Common myeloid progenitor, CD34-positive (primary cell): ENCODE data around the gene CCDC142.

Source experiments
- CTCF ChIA-PET: fragments of 350-600 bp; sonication (Branson Sonifier 250); formaldehyde crosslinking; loops from one replicate; lab custom pipeline; 2021; ENCODE audit warnings: antibody characterized with exemption; lab: Charles Lee
- POLR2A ChIA-PET: fragments of 350-600 bp; sonication (Branson Sonifier 250); formaldehyde crosslinking; loops from one replicate; lab custom pipeline; 2021; ENCODE audit warnings: antibody characterized with exemption; lab: Charles Lee
- DNase-seq, 3 donors: peaks; one replicate each; pipeline versions ENCODE4 v3.0.0 to v3.0.0-alpha.2; 2013
- H3K27ac ChIP-seq, 2 experiments: 1 replicate in 1 of 2; 2 replicates in 1 of 2; pipeline ENCODE4 v1.7.0; 2013; ENCODE audit warnings: inconsistent platforms in 2 of 2, low read length in 2 of 2, mild to moderate bottlenecking in 2 of 2, low read depth in 1 of 2, moderate library complexity in 1 of 2; ENCODE audit not compliant: severe bottlenecking in 2 of 2, insufficient read depth in 1 of 2, poor library complexity in 1 of 2
- H3K27me3 ChIP-seq, 5 experiments: replicated peaks in 2 of 5; 1 replicate in 3 of 5; 2 replicates in 2 of 5; pipeline versions ENCODE4 v1.6.1 to v1.7.0; 2013; ENCODE audit warnings: low read length in 4 of 5, mild to moderate bottlenecking in 2 of 5, moderate library complexity in 2 of 5, inconsistent platforms in 1 of 5; ENCODE audit not compliant: insufficient read depth in 5 of 5, control insufficient read depth in 4 of 5
- H3K36me3 ChIP-seq, 4 experiments: 1 replicate in 2 of 4; 2 replicates in 2 of 4; pipeline versions ENCODE4 v1.6.1 to v1.7.0; 2013; ENCODE audit warnings: low read length in 3 of 4, control low read depth in 1 of 4, mild to moderate bottlenecking in 1 of 4; ENCODE audit not compliant: control insufficient read depth in 4 of 4, insufficient read depth in 4 of 4
- H3K4me1 ChIP-seq, 4 experiments: 1 replicate in 3 of 4; 2 replicates in 1 of 4; pipeline versions ENCODE4 v1.6.1 to v1.7.1; 2013; ENCODE audit warnings: low read length in 3 of 4, mild to moderate bottlenecking in 3 of 4, control low read depth in 1 of 4, inconsistent platforms in 1 of 4, moderate library complexity in 1 of 4; ENCODE audit not compliant: control insufficient read depth in 4 of 4, insufficient read depth in 4 of 4; ENCODE audit errors: control extremely low read depth in 1 of 4
- H3K4me3 ChIP-seq, 7 experiments: 1 replicate in 4 of 7; 2 replicates in 3 of 7; pipeline versions ENCODE4 v1.5.1 to v1.7.0; 2013; ENCODE audit warnings: mild to moderate bottlenecking in 7 of 7, low read length in 6 of 7, moderate library complexity in 6 of 7, inconsistent platforms in 2 of 7, low read depth in 2 of 7, control low read depth in 1 of 7; ENCODE audit not compliant: insufficient read depth in 4 of 7, control insufficient read depth in 1 of 7; ENCODE audit errors: extremely low read depth in 1 of 7
- H3K9me3 ChIP-seq, 5 experiments: 1 replicate in 4 of 5; 2 replicates in 1 of 5; pipeline versions ENCODE4 v1.6.1 to v1.7.1; 2013; ENCODE audit warnings: low read length in 4 of 5, mild to moderate bottlenecking in 2 of 5, inconsistent platforms in 1 of 5, low read depth in 1 of 5, moderate library complexity in 1 of 5; ENCODE audit not compliant: control insufficient read depth in 4 of 5, insufficient read depth in 2 of 5; ENCODE audit errors: control extremely low read depth in 1 of 5
- WGBS: methylation state at CpG from one replicate; pipeline ENCODE4 v1.1.5; 2013; ENCODE audit not compliant: insufficient coverage; 5-methylcytosine and 5-hydroxymethylcytosine counted together

The CCDC142 gene

DNA sequence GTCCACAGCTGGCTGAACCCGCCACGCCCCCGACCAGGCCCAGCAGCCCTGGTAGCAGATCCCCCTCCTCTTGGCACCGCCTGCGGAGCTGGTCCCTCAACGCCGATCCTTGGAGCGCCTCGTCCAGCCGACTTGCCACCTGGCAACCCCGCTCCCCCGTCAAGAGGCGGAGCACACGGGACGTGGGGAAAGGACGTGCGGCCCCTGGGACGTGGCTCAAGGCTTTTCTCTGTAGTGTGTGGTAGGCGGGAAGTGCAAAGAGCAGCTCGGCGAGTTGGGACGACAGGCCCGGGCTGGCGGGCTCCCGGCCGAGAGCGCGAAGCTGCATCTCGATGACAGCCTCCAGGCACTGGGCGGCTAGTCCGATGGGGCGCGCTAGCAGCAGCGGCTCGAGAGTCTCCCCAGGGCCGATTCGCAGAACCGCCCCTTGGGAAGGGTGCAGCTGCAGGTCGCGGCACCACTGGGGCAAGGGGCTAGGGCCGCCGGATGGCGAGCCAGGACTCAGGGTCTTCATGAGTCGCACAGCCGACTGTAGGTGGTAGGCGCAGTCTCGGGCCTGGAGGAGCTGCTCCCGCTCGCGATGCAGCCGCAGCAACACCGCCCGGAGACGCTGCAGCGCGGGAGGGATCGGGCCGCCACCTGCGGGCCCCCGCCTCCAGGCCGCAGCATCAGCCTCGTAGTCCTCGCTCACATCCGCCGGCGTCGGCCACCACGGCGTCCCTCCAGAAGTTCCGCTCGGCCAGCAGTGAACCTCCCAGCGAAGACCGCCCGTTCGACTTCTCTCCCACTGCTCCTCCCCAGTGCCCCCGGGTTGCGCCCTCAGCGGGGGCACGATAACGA lies 617 bp downstream of the CCDC142 start:
- WGBS: 3% methylated on average over 76 of the region's 80 CpGs
- Histone ChIP-seq H3K4me1 (peaks cover 4 to 33% (median 23%) of the 10 kb centered on the region in 4 experiments), H3K27ac (peak overlapping the region; percentile 61 to 81), H3K4me3 (peak overlapping the region; percentile 88 to 100 (median 94)), H3K9me3 (no peaks in the 10 kb centered on the region), H3K27me3 (no peaks in the 10 kb centered on the region), H3K36me3 (peaks cover 6 to 22% (median 15%) of the 10 kb centered on the region in 4 experiments)
- ChIA-PET CTCF (interaction anchor here (0.8 to 7.6 kb wide), 26 partner anchors 8 to 118 kb away, joined by 3 to 75 read pairs (median 5); partner anchors contain the start of genes INO80B, MRPL53, TLX2 and WBP1), POLR2A (interaction anchor here (2.2 to 2.8 kb wide), 3 partner anchors 9 to 48 kb away, joined by 13 to 16 read pairs (median 15); partner anchors contain the start of genes AUP1, HTRA2, MRPL53 and WBP1)
- DNase-seq: peak in 1 of 3 donors; percentile 67

DNA sequence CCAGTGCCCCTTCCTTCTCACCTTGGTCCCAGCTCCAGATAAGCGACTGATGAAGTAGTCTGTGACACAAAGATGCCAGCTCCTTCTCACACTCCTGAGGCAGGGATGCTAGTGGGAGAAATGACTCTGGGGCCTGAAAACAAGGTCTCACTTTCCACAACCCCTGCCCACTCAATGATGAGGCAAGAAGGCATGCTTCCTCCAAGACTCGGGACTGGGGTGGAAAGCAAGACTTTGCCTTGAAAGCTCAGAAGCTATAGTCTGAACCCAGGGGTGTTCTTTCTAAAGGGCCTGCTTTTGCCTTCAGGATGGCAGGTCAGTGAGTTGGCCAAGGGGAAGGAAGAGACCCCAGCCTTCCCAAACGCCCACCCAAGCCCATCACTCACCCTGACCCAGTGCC lies 1.4 kb downstream of the CCDC142 start:
- Histone ChIP-seq H3K4me1 (peaks cover 4 to 37% (median 23%) of the 10 kb centered on the region in 4 experiments), H3K4me3 (peak overlapping the region; percentile 88 to 100 (median 94)), H3K9me3 (no peaks in the 10 kb centered on the region), H3K27me3 (no peaks in the 10 kb centered on the region), H3K36me3 (peaks cover 5 to 22% (median 17%) of the 10 kb centered on the region in 4 experiments), H3K27ac (peak overlapping the region in 1 of 2 experiments; percentile 81)
- POLR2A ChIA-PET: interaction anchor here (2.4 to 2.8 kb wide), 2 partner anchors 9 to 24 kb away, joined by 13 to 16 read pairs; partner anchors contain the start of genes MRPL53 and WBP1
- CTCF ChIA-PET: interaction anchor here (0.9 to 7.6 kb wide), 9 partner anchors 8 to 106 kb away, joined by 3 to 75 read pairs (median 5); partner anchors contain the start of genes INO80B, MRPL53 and WBP1
- DNase-seq: no peak
- 100% methylated on average over 1 of the region's 3 CpGs for WGBS

- WGBS: 91% methylated on average over 4 of the region's 5 CpGs
- no peak overlapping the region for H3K27ac ChIP-seq
- POLR2A ChIA-PET: interaction anchor here (1.2 kb wide), 1 partner anchor 17 kb away, joined by 5 read pairs; the partner anchor contains the start of gene WBP1
- CTCF ChIA-PET: interaction anchor here (0.9 to 3.9 kb wide), 11 partner anchors 8 to 113 kb away, joined by 3 to 39 read pairs (median 4); partner anchors contain the start of genes CCDC142, INO80B, LBX2 and TTC31
- no peak for DNase-seq
- no peak overlapping the region for H3K4me3 ChIP-seq
- no peaks in the 10 kb centered on the region for H3K9me3 ChIP-seq
- H3K4me1 ChIP-seq: peaks cover 7 to 39% (median 21%) of the 10 kb centered on the region in 4 experiments
- H3K36me3 ChIP-seq: peaks cover 2 to 26% (median 23%) of the 10 kb centered on the region in 4 experiments
- H3K27me3 ChIP-seq: no peaks in the 10 kb centered on the region
Observed at GRCh38 chr2:74474899-74475298, 7.9 kb downstream of the CCDC142 start.

GRCh38 chr2:74474481-74474880 lies 8.3 kb downstream of the CCDC142 start:
- ChIA-PET POLR2A (interaction anchor here (1.2 kb wide), 1 partner anchor 17 kb away, joined by 5 read pairs; the partner anchor contains the start of gene WBP1), CTCF (interaction anchor here (1.0 to 3.9 kb wide), 5 partner anchors 9 to 113 kb away, joined by 3 to 39 read pairs (median 12); partner anchors contain the start of genes CCDC142, LBX2 and TTC31)
- DNase-seq: no peak
- peaks cover 7 to 39% (median 21%) of the 10 kb centered on the region in 4 experiments for H3K4me1 ChIP-seq
- H3K27me3 ChIP-seq: no peaks in the 10 kb centered on the region
- 92% methylated on average over 4 of the region's 6 CpGs for WGBS
- no peaks in the 10 kb centered on the region for H3K9me3 ChIP-seq
- H3K36me3 ChIP-seq: peaks cover 2 to 26% (median 23%) of the 10 kb centered on the region in 4 experiments
- no peak overlapping the region for H3K27ac ChIP-seq
- no peak overlapping the region for H3K4me3 ChIP-seq

GRCh38 chr2:74472945-74473258 lies 9.9 kb downstream of the CCDC142 start:
- CTCF ChIA-PET: interaction anchor here (0.7 to 3.9 kb wide), 10 partner anchors 10 to 223 kb away, joined by 3 to 39 read pairs (median 4); partner anchors contain the start of genes CCDC142, INO80B, TTC31 and WBP1
- DNase-seq: no peak
- H3K27me3 ChIP-seq: no peaks in the 10 kb centered on the region
- H3K4me1 ChIP-seq: peaks cover 7 to 39% (median 21%) of the 10 kb centered on the region in 4 experiments
- peaks cover 2 to 25% (median 19%) of the 10 kb centered on the region in 4 experiments for H3K36me3 ChIP-seq
- POLR2A ChIA-PET: interaction anchor here (0.6 to 2.9 kb wide), 4 partner anchors 9 to 81 kb away, joined by 3 to 13 read pairs (median 8); partner anchors contain the start of genes CCDC142, INO80B, TTC31 and WBP1
- H3K4me3 ChIP-seq: peak overlapping the region; percentile 40 to 93 (median 87)
- no peaks in the 10 kb centered on the region for H3K9me3 ChIP-seq
- peak overlapping the region; percentile 78 to 84 for H3K27ac ChIP-seq
- 0% methylated on average over 4 of the region's 7 CpGs for WGBS

DNA sequence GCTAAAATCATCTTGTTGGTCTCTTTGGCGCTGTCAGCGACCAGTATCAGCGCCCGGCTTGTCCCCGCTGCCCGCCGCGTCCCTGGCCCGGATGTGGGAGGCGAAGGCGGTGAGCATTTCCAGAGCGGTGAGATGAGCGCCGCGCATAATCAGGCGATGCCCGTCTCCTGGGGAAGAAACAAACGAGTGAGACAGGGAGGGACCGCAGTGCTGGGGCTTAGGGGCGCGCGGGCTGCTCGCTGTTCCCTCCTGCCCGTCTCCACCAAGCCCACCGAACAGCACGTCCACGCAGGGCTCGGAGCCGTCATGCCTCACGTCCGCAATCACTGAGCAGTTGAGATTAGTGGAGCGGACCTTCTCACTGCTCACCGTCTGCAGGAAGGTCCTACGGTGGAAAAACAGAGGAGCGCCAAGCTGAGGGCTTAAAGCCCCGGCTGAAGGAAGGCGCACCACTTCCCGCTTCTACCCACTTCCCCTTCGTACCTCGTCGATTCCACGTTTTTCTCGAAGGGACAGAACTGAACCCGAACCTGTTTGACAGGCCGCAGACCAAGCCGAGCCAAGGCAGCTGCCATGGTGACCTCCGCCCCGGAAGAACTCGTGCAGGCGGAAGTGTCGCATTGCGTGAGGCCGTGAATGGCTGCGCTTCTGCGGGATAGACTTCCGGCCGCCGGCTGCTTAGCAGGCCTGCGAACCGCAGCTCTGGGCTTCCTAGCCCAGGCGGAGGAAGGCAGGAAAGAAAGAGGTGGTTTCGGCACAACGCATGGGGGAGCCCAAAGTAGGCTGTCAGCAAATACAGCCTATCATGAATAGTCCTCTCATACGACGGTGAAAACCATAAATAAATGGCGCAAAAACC lies 10.5 kb downstream of the CCDC142 start, which contains the start of gene MRPL53:
Gene MRPL53, minus strand, starts transcription at position 595 of the 859 bp plus-strand sequence. Its CDS starts 20 bp downstream, at position 575.
- POLR2A ChIA-PET: interaction anchor here (0.6 to 2.9 kb wide), 4 partner anchors 9 to 82 kb away, joined by 3 to 13 read pairs (median 8); partner anchors contain the start of genes CCDC142, INO80B, TTC31 and WBP1

More for the DNA sequence above, 10.5 kb downstream of the CCDC142 start, which contains the start of gene MRPL53:
- Histone ChIP-seq H3K27ac (peak within 1 kb of the TSS; percentile 78 to 84), H3K36me3 (peaks cover 0 to 24% (median 19%) of the 10 kb centered on the region in 4 experiments), H3K9me3 (no peaks in the 10 kb centered on the region), H3K27me3 (no peaks in the 10 kb centered on the region), H3K4me3 (peak within 1 kb of the TSS; percentile 40 to 93 (median 87)), H3K4me1 (peaks cover 7 to 35% (median 21%) of the 10 kb centered on the region in 4 experiments)
- 0% methylated on average over 65 of the region's 66 CpGs for WGBS
- CTCF ChIA-PET: interaction anchor here (0.7 to 3.9 kb wide), 12 partner anchors 11 to 222 kb away, joined by 3 to 39 read pairs (median 4); partner anchors contain the start of genes CCDC142, INO80B, TTC31 and WBP1
- DNase-seq: peak; percentile 98 to 99 (median 99)
